NB4 (cell line): Measurements from ENCODE around the gene ASB1.
"Not testable (repeated sequence)": the region's sequence is repeated elsewhere in the genome, so short reads cannot be mapped to it uniquely, and the experiment has no call there.

Experiments used
- DNase-seq: peaks from one replicate; pipeline ENCODE4 v3.0.0; 2010; ENCODE audit warnings: low read depth
- H3K4me3 ChIP-seq: one replicate; pipeline ENCODE4 v1.5.1; 2011; ENCODE audit warnings: mild to moderate bottlenecking, low read depth, low read length, moderate library complexity
- CTCF ChIP-seq: IDR thresholded peaks from one replicate; pipeline ENCODE4 v1.5.1; 2012; ENCODE audit warnings: low read depth, low read length
- MAX ChIP-seq: IDR thresholded peaks from 2 replicates; pipeline ENCODE4 v1.6.1; 2011; ENCODE audit warnings: low read depth, low read length
- MYC ChIP-seq: IDR thresholded peaks from 2 replicates; pipeline ENCODE4 v1.6.1; 2011; ENCODE audit warnings: low read depth, low read length
- POLR2A ChIP-seq: IDR thresholded peaks from 2 replicates; pipeline ENCODE4 v1.6.1; 2011; ENCODE audit warnings: mild to moderate bottlenecking; ENCODE audit not compliant: insufficient read length; ENCODE audit errors: extremely low read depth

ASB1 gene

GRCh38 chr2:238399094-238399493 lies 27.6 kb upstream of the ASB1 start:
- H3K4me3 ChIP-seq, result no peak overlapping the region
- no peak for DNase-seq
- TF ChIP-seq MAX (no peak), POLR2A (no peak), CTCF (no peak), MYC (no peak)

DNA sequence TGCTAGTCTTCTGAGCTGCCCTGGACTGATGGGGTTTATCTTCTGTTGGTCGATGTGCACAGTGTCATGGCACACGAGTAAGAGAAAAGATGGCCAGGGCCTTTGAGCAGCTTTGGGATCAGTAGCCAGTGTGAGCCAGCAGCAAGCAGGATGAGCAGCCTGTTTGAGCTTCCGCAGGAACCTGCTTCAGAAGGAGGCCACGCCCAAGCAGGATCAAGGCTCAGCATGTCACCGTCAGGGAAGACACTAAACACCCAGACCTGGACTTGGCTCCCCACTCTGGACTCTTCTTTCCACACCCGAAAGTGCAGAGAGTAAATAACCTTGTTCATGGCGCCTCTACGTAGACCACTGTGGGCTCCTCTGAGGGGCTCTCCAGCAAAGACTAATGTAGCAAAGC lies 25.2 kb upstream of the ASB1 start:
- TF ChIP-seq MYC (no peak), POLR2A (no peak), CTCF (no peak), MAX (no peak)
- no peak for DNase-seq
- H3K4me3 ChIP-seq, result no peak overlapping the region

GRCh38 chr2:238403632-238404405 lies 22.9 kb upstream of the ASB1 start:
- H3K4me3 ChIP-seq, result no peak overlapping the region
- DNase-seq, result no peak
- TF ChIP-seq CTCF (no peak), MAX (no peak), MYC (no peak), POLR2A (no peak)

DNA sequence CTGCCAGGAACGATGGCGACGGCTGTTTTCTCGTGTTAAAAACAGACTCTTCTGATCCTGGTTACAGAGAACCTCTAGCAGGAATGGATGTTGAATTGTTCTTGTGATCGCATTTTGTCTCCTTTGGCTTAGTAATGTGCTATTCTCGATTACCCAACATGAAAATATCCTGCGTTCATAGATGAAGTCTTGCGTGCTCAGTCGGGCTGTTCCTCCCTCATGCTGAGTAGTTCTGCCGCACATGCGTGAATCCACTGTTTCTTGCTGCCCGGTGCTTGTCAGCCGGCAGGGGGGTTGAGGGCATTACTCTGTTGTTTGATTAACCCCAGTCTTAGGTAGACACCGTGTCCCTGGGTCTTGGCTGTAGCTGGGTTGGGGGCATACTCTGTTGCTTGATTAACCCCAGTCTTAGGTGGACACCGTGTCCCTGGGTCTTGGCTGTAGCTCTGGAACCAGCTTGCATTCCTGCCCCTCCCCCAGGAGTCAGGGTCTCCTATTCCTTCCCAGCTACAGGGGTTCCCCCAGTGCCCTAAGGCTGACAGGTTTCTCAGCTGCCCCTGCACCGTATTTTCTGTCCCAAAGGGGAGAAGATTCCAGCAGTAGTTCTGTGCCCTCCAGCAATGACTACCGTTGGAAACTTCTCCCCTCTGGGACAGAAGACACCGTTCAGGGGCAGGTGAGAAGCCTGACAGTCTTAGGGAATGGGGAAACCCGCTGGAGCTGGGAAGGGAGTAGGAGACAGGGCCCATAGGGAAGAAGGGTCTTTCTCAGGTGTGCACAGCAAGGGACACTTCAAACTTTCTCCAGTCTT lies 22.1 kb upstream of the ASB1 start:
- no peak for TF ChIP-seq MAX
- TF ChIP-seq MYC, result no peak
- TF ChIP-seq CTCF, result no peak
- no peak for TF ChIP-seq POLR2A
- H3K4me3 ChIP-seq, result no peak overlapping the region
- no peak for DNase-seq

DNA sequence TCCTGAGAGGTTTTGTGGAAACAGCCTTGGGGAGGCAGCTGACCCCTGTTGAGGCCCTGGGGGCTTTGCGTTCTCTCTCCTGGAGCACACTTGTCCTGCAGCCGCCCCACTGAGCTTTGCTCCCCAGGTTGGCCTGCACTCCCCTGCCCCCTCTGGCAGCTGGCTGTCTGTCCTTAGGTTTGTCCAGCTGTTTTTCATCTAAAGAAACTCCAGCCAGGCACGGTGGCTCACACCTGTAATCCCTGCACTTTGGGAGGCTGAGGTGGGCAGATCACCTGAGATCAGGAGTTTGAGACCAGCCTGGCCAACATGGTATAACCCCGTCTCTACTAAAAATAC lies 21.5 kb upstream of the ASB1 start:
- not testable (repeated sequence) for H3K4me3 ChIP-seq, DNase-seq

- no peak for DNase-seq
- TF ChIP-seq CTCF (no peak), MYC (no peak), POLR2A (no peak), MAX (no peak)
- H3K4me3 ChIP-seq, result no peak overlapping the region
Measured at GRCh38 chr2:238406221-238406997, 20.3 kb upstream of the ASB1 start.
